MM.1S (cell line): ENCODE measurements around the gene SLC38A3.

ENCODE experiments used
- EZH2phosphoT487 ChIP-seq: fragments of 300-600 bp; sonication (generic); IDR thresholded peaks from 2 replicates; pipeline ENCODE4 v1.6.1; 2018; ENCODE audit warnings: antibody characterized with exemption, low read length
- TF ChIP-seq, protein P1 (sequence below): fragments of 300-600 bp; sonication (generic); IDR thresholded peaks from 2 replicates; pipeline ENCODE4 v1.5.1; 2016; ENCODE audit warnings: antibody characterized with exemption, low read length, mixed read lengths

GRCh38 chr3:50270422-50271224 is 65.6 kb downstream of the SLC38A3 start:
- TF ChIP-seq EZH2phosphoT487, result no peak
- TF ChIP-seq, protein P1, sequence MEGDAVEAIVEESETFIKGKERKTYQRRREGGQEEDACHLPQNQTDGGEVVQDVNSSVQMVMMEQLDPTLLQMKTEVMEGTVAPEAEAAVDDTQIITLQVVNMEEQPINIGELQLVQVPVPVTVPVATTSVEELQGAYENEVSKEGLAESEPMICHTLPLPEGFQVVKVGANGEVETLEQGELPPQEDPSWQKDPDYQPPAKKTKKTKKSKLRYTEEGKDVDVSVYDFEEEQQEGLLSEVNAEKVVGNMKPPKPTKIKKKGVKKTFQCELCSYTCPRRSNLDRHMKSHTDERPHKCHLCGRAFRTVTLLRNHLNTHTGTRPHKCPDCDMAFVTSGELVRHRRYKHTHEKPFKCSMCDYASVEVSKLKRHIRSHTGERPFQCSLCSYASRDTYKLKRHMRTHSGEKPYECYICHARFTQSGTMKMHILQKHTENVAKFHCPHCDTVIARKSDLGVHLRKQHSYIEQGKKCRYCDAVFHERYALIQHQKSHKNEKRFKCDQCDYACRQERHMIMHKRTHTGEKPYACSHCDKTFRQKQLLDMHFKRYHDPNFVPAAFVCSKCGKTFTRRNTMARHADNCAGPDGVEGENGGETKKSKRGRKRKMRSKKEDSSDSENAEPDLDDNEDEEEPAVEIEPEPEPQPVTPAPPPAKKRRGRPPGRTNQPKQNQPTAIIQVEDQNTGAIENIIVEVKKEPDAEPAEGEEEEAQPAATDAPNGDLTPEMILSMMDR, result no peak
